Stomach (tissue), 9 donors: ENCODE data around the gene CARD14. TPM values are rescaled to one million over a fixed set of nuclear protein-coding genes. Genes with fewer than 3 reads are reported as not detected.

Experiments used
- DNase-seq, 2 donors: peaks; one replicate each; pipeline versions ENCODE4 v3.0.0 to v3.0.0-alpha.2; 2013 to 2019
- H3K27ac ChIP-seq, 5 donors: fragments of 200-600 bp in 4 of 5; sonication (generic) in 4 of 5; one replicate each; pipeline ENCODE4 v1.5.1; 2013 to 2019; ENCODE audit warnings: mild to moderate bottlenecking in 1 of 5, moderate library complexity in 1 of 5
- H3K27me3 ChIP-seq, 3 donors: fragments of 200-600 bp; sonication (generic); one replicate each; pipeline ENCODE4 v1.5.1; 2017 to 2019; ENCODE audit warnings: mixed run types in 1 of 3
- H3K36me3 ChIP-seq, 4 donors: fragments of 200-600 bp; sonication (generic); 1 replicate in 3 of 4; 2 replicates in 1 of 4; pipeline ENCODE4 v1.5.1; 2016 to 2019
- H3K4me1 ChIP-seq, 4 donors: fragments of 200-600 bp; sonication (generic); one replicate each; pipeline ENCODE4 v1.5.1; 2016 to 2019
- H3K4me3 ChIP-seq, 4 donors: fragments of 200-600 bp; sonication (generic) in 3 of 4; one replicate each; pipeline ENCODE4 v1.5.1; 2016 to 2019; ENCODE audit warnings: mild to moderate bottlenecking in 1 of 4
- H3K9me3 ChIP-seq, 4 donors: fragments of 200-600 bp; sonication (generic); one replicate each; pipeline ENCODE4 v1.5.1; 2016 to 2019
- CTCF ChIP-seq, 7 experiments: fragments of 450-650 bp in 4 of 7; fragments of 200-600 bp in 3 of 7; sonication (generic) in 3 of 7; IDR thresholded peaks; one replicate each; pipeline ENCODE4 v1.5.1; 2016 to 2019; ENCODE audit warnings: antibody characterized with exemption in 7 of 7, control low read depth in 2 of 7, mild to moderate bottlenecking in 1 of 7
- EP300 ChIP-seq: sonication (generic); formaldehyde crosslinking; IDR thresholded peaks from one replicate; pipeline ENCODE4 v1.6.1; 2017; ENCODE audit warnings: antibody characterized with exemption
- POLR2A ChIP-seq, 4 donors: fragments of 450-650 bp; IDR thresholded peaks; one replicate each; pipeline ENCODE4 v1.6.1; 2016; ENCODE audit warnings: antibody characterized with exemption in 4 of 4, control low read depth in 2 of 4, mild to moderate bottlenecking in 1 of 4, moderate library complexity in 1 of 4
- POLR2AphosphoS5 ChIP-seq, 3 donors: sonication (generic); formaldehyde crosslinking; IDR thresholded peaks; one replicate each; pipeline ENCODE4 v1.6.1; 2016; ENCODE audit warnings: antibody characterized with exemption in 3 of 3
- WGBS, 5 donors: extraction: QIAGEN DNeasy Blood & Tissue Kit in 3 of 5; methylation state at CpG; one replicate each; pipeline versions ENCODE4 v1.1.5 to v1.1.7; 2013 to 2018; 5-methylcytosine and 5-hydroxymethylcytosine counted together
- intact Hi-C: fragments of 100-400 bp; cut with DNase I; formaldehyde crosslinking; loops from one replicate; pipeline ENCODE4 v1.15.1; 2023; ENCODE audit warnings: low total_unique reads
- polyA plus RNA-seq, 3 donors: library from polyadenylated mRNA; stranded (reverse); fragments of 200-250 nt; gene quantifications; one replicate each; pipeline ENCODE4 v1.2.3, GENCODE V29; 2013
- total RNA-seq, 5 donors: library from RNA; depleted of rRNA; stranded (reverse); fragments of >200 nt; gene quantifications; one replicate each; pipeline versions ENCODE4 v1.1.0 to v1.2.3, GENCODE V29; 2014 to 2016
- donor health status: healthy with polysubstance abuse.
- donor health status: Bipolar disorder and iron deficiency.
- donor health status: healthy.

The CARD14 gene
- total and polyA plus RNA-seq, 8 donors = 0.12 to 10.5 (median 3.3) TPM; not detected in 4

- intact Hi-C loops = no loop called here
- Histone ChIP-seq H3K27me3 (peaks cover 0 to 14% (median 0%) of the 10 kb centered on the region in 3 donors), H3K9me3 (no peaks in the 10 kb centered on the region), H3K36me3 (no peaks in the 10 kb centered on the region), H3K4me3 (no peak overlapping the region), H3K27ac (no peak overlapping the region), H3K4me1 (peaks cover 0 to 6% (median 2%) of the 10 kb centered on the region in 4 donors)
- DNase-seq = no peak
- 93 to 96% (median 95%) methylated on average over 6 of the region's 6 CpGs for WGBS, 5 donors
- TF ChIP-seq POLR2AphosphoS5 (IDR thresholded peaks at IDR 0.05) (no peak), CTCF (IDR thresholded peaks at IDR 0.05) (no peak), POLR2A (IDR thresholded peaks at IDR 0.05) (no peak), EP300 (no peak)
Measured at GRCh38 chr17:80173916-80174315, 4.1 kb downstream of the CARD14 start.

GRCh38 chr17:80176757-80177156, 6.9 kb downstream of the CARD14 start:
- DNase-seq = no peak
- TF ChIP-seq EP300 (no peak), CTCF (IDR thresholded peaks at IDR 0.05) (no peak), POLR2A (IDR thresholded peaks at IDR 0.05) (no peak), POLR2AphosphoS5 (IDR thresholded peaks at IDR 0.05) (no peak)
- Histone ChIP-seq H3K4me1 (peaks cover 0 to 4% (median 0%) of the 10 kb centered on the region in 4 donors), H3K27me3 (peaks cover 0 to 6% (median 0%) of the 10 kb centered on the region in 3 donors), H3K4me3 (no peak overlapping the region), H3K36me3 (no peaks in the 10 kb centered on the region), H3K27ac (no peak overlapping the region), H3K9me3 (no peaks in the 10 kb centered on the region)
- WGBS, 5 donors = 88 to 92% (median 89%) methylated on average over 11 of the region's 11 CpGs
- intact Hi-C loops = no loop called here

DNA sequence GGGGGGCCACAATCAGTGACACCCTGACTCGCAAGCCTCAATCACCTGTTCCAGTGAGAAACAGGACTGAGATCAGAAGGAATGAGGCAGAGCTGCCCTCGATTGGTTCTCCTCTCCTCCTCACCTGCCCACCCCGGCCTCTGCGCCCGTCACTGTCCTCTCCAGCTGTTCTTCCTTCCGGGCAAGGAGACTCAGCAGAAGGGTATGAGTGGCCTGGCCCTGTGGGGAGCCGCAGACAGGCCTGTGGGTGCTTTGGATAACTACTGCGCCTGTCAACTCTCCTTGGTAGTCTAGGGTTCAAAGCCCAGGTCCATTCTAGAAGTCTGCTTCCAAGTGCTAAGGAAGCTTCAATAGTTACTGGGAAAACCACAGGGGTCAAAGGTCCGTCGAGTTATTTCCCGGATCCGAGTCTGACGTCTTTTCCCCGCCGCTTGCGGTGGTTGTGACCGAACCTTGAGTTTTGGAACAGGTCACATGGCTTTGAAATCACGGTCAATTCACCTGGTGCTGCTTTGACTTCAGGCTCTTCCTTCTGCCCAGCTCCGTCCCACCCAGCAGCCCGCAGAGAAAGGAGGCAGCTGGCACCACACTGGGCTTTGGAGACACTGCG, 8.3 kb downstream of the CARD14 start:
- intact Hi-C loops = no loop called here

DNA sequence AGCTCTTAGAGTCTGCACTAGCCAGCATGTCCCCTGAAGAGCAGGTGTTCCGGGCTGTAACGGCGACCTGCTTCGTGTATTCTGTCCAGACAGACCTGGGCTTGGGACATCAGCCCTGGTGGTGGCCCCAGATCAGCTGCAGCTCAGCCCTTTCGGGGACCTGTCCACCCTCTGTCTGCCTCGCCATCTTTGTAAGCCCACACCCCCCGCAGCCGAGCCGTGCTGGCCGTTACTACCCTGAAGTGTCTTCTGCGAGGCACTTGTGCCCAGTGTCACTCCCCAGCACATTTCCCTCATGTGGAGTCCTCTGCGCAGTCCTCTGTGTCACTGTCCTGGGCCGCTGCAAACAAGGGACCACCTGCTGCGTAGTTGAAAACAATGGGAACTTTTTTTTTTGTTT, 10.4 kb downstream of the CARD14 start:
- WGBS, 5 donors = 85 to 89% (median 88%) methylated on average over 12 to 14 of the region's 14 CpGs
- Histone ChIP-seq H3K4me1 (peaks cover 0 to 4% (median 0%) of the 10 kb centered on the region in 4 donors), H3K9me3 (no peaks in the 10 kb centered on the region), H3K27me3 (peaks cover 0 to 9% (median 0%) of the 10 kb centered on the region in 3 donors), H3K4me3 (no peak overlapping the region), H3K36me3 (no peaks in the 10 kb centered on the region), H3K27ac (no peak overlapping the region)
- DNase-seq = no peak
- intact Hi-C loops = no loop called here
- TF ChIP-seq POLR2AphosphoS5 (IDR thresholded peaks at IDR 0.05) (no peak), EP300 (no peak), POLR2A (IDR thresholded peaks at IDR 0.05) (no peak), CTCF (IDR thresholded peaks at IDR 0.05) (no peak)

More for the DNA sequence above, 8.3 kb downstream of the CARD14 start:
- TF ChIP-seq CTCF (IDR thresholded peaks at IDR 0.05) = no peak
- no peak for TF ChIP-seq POLR2A (IDR thresholded peaks at IDR 0.05)
- no peak for TF ChIP-seq EP300
- no peak for TF ChIP-seq POLR2AphosphoS5 (IDR thresholded peaks at IDR 0.05)
- Histone ChIP-seq H3K9me3 (no peaks in the 10 kb centered on the region), H3K27ac (no peak overlapping the region), H3K27me3 (peaks cover 0 to 9% (median 0%) of the 10 kb centered on the region in 3 donors), H3K4me1 (peaks cover 0 to 4% (median 0%) of the 10 kb centered on the region in 4 donors), H3K36me3 (no peaks in the 10 kb centered on the region), H3K4me3 (no peak overlapping the region)
- 68 to 81% (median 73%) methylated on average over 19 to 21 of the region's 21 CpGs for WGBS, 5 donors
- DNase-seq = no peak
